Smooth muscle cell (in vitro differentiated cells): ENCODE measurements around the gene MYCL. TPM values are rescaled to one million over a fixed set of nuclear protein-coding genes. Genes with fewer than 3 reads are reported as not detected.

Experiments used
- DNase-seq: peaks from one replicate; lab custom pipeline; 2025; ENCODE audit not compliant: unreplicated experiment; lab: John Stamatoyannopoulos, UW
- H2AFZ ChIP-seq: fragments of 200-600 bp; sonication (generic); 2 replicates; pipeline ENCODE4 v1.6.0; 2016; ENCODE audit warnings: antibody characterized with exemption, low read depth, mild to moderate bottlenecking
- H3F3A ChIP-seq: fragments of 200-600 bp; sonication (generic); 2 replicates; pipeline ENCODE4 v1.6.0; 2017; ENCODE audit warnings: antibody characterized with exemption, low read depth
- H3K27ac ChIP-seq: fragments of 200-600 bp; sonication (generic); 2 replicates; pipeline ENCODE4 v1.5.1; 2016; ENCODE audit warnings: low read depth, mild to moderate bottlenecking
- H3K27me3 ChIP-seq: fragments of 200-600 bp; sonication (generic); 2 replicates; pipeline ENCODE4 v1.6.1; 2016; ENCODE audit warnings: low read depth, mild to moderate bottlenecking
- H3K36me3 ChIP-seq: fragments of 200-600 bp; sonication (generic); 2 replicates; pipeline ENCODE4 v1.5.1; 2016; ENCODE audit warnings: low read depth
- H3K4me1 ChIP-seq: fragments of 200-600 bp; sonication (generic); 2 replicates; pipeline ENCODE4 v1.5.1; 2016; ENCODE audit warnings: low read depth
- H3K4me2 ChIP-seq: fragments of 200-600 bp; sonication (generic); 2 replicates; pipeline ENCODE4 v1.6.0; 2016; ENCODE audit warnings: mild to moderate bottlenecking
- H3K4me3 ChIP-seq: fragments of 200-600 bp; sonication (generic); 2 replicates; pipeline ENCODE4 v1.5.1; 2016; ENCODE audit warnings: mild to moderate bottlenecking
- H3K79me2 ChIP-seq: fragments of 200-600 bp; sonication (generic); 2 replicates; pipeline ENCODE4 v1.6.0; 2016; ENCODE audit warnings: low read depth, mild to moderate bottlenecking
- H3K9ac ChIP-seq: fragments of 200-600 bp; sonication (generic); 2 replicates; pipeline ENCODE4 v1.6.0; 2016; ENCODE audit warnings: low read depth
- H3K9me3 ChIP-seq: fragments of 200-600 bp; sonication (generic); replicated peaks from 2 replicates; pipeline ENCODE4 v1.5.1; 2016; ENCODE audit warnings: low read depth
- H4K20me1 ChIP-seq: fragments of 200-600 bp; sonication (generic); 2 replicates; pipeline ENCODE4 v1.6.0; 2016; ENCODE audit warnings: low read depth
- WGBS: methylation state at CpG from one replicate; pipeline ENCODE4 v1.1.7; 2016; ENCODE audit warnings: low lambda C conversion rate; 5-methylcytosine and 5-hydroxymethylcytosine counted together
- polyA plus RNA-seq: library from polyadenylated mRNA; unstranded; fragments of >200 nt; fragmentation: Nextera tagmentation; extraction: Ambion mirVana; gene quantifications from 2 replicates; pipeline ENCODE4 v1.2.1, GENCODE V29; 2016
- total RNA-seq: library from RNA; depleted of rRNA; stranded (reverse); fragments of >200 nt; gene quantifications from 2 replicates; pipeline ENCODE4 v1.2.3, GENCODE V29; 2014
- TF ChIP-seq, protein P1 (sequence below): fragments of 200-600 bp; sonication (generic); IDR thresholded peaks from 2 replicates; pipeline ENCODE4 v1.5.1; 2017; ENCODE audit warnings: borderline replicate concordance, mild to moderate bottlenecking, antibody characterized with exemption; ENCODE audit not compliant: insufficient read depth, poor library complexity, severe bottlenecking

Gene MYCL
- total and polyA plus RNA-seq, 2 experiments from 2014 or later, result 0.98 to 4.5 TPM

GRCh38 chr1:39910263-39910662 lies 8.5 kb upstream of the MYCL start:
- H3K4me2 ChIP-seq, result no peak overlapping the region
- WGBS, result 100% methylated on average over 3 of the region's 3 CpGs
- no peaks in the 10 kb centered on the region for H3K27me3 ChIP-seq
- no peaks in the 10 kb centered on the region for H3K36me3 ChIP-seq
- no peak for DNase-seq
- H2AFZ ChIP-seq, result no peak overlapping the region
- H3F3A ChIP-seq, result no peaks in the 10 kb centered on the region
- H3K4me1 ChIP-seq, result no peaks in the 10 kb centered on the region
- H3K27ac ChIP-seq, result no peak overlapping the region
- H3K4me3 ChIP-seq, result no peak overlapping the region
- H4K20me1 ChIP-seq, result no peaks in the 10 kb centered on the region
- TF ChIP-seq, protein P1, sequence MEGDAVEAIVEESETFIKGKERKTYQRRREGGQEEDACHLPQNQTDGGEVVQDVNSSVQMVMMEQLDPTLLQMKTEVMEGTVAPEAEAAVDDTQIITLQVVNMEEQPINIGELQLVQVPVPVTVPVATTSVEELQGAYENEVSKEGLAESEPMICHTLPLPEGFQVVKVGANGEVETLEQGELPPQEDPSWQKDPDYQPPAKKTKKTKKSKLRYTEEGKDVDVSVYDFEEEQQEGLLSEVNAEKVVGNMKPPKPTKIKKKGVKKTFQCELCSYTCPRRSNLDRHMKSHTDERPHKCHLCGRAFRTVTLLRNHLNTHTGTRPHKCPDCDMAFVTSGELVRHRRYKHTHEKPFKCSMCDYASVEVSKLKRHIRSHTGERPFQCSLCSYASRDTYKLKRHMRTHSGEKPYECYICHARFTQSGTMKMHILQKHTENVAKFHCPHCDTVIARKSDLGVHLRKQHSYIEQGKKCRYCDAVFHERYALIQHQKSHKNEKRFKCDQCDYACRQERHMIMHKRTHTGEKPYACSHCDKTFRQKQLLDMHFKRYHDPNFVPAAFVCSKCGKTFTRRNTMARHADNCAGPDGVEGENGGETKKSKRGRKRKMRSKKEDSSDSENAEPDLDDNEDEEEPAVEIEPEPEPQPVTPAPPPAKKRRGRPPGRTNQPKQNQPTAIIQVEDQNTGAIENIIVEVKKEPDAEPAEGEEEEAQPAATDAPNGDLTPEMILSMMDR, result no peak
- H3K9me3 ChIP-seq, result no peaks in the 10 kb centered on the region
- no peak overlapping the region for H3K9ac ChIP-seq
- H3K79me2 ChIP-seq, result no peaks in the 10 kb centered on the region

GRCh38 chr1:39908534-39908933 lies 6.8 kb upstream of the MYCL start:
- TF ChIP-seq, protein P1, result no peak

DNA sequence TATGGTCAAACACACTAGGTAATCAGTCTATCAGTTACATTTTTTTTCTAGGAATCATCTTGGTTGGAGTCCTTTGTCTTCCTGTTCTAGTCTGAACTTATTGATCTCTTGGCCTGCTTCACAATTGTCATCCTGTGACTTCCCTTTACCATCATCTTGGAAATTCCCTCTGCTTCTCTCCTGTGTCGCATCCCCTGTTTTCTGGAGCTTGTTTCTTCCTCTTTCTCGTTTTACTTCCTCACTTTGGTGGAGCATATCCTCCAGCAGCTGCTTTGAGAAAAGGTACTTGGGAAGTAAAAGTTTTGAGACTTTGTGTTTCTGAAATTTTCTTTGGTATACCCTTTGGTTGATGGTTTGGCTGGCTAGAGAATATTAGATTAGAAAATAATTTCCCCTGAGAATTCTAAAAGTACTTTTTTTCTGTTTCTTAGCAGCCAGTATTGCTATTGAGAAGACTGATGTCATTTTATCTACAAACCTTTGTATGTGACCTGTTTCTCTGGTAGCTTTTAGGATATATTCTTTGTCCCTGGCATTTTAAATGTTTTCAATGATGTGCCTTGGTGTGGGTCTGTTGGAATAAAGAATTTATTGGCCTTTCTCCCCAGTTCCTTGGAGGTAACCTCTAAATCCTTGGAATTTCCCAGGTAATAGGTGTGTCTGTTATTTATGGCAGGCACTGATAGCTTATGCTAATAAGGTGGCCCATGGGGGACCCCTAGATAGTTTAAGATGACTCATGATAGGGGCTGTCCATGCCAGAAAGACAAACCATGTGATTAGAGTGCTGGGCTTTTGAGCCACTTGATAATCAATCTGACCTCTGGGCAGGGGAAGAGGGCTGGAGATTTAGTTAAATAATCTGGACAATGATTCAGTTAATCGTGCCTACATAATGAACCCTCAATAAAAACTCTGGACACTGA lies 6.1 kb upstream of the MYCL start:
- WGBS, result 88% methylated on average over 3 of the region's 3 CpGs
- no peaks in the 10 kb centered on the region for H3K4me1 ChIP-seq
- no peaks in the 10 kb centered on the region for H3K9me3 ChIP-seq
- H3K4me2 ChIP-seq, result no peak overlapping the region
- H3K27ac ChIP-seq, result no peak overlapping the region
- H3K4me3 ChIP-seq, result no peak overlapping the region
- TF ChIP-seq, protein P1, result no peak
- peaks cover 19% of the 10 kb centered on the region for H3K27me3 ChIP-seq
- H3K9ac ChIP-seq, result no peak overlapping the region
- H3K36me3 ChIP-seq, result no peaks in the 10 kb centered on the region
- no peaks in the 10 kb centered on the region for H3F3A ChIP-seq
- H2AFZ ChIP-seq, result no peak overlapping the region
- no peaks in the 10 kb centered on the region for H4K20me1 ChIP-seq
- no peaks in the 10 kb centered on the region for H3K79me2 ChIP-seq
- no peak for DNase-seq

More at GRCh38 chr1:39908534-39908933, 6.8 kb upstream of the MYCL start:
- H2AFZ ChIP-seq, result no peak overlapping the region
- H3K27me3 ChIP-seq, result peaks cover 12% of the 10 kb centered on the region
- no peak overlapping the region for H3K9ac ChIP-seq
- no peaks in the 10 kb centered on the region for H3K4me1 ChIP-seq
- H3K36me3 ChIP-seq, result no peaks in the 10 kb centered on the region
- H3K79me2 ChIP-seq, result no peaks in the 10 kb centered on the region
- 94% methylated on average over 2 of the region's 2 CpGs for WGBS
- no peaks in the 10 kb centered on the region for H3K9me3 ChIP-seq
- H3K27ac ChIP-seq, result no peak overlapping the region
- no peak overlapping the region for H3K4me2 ChIP-seq
- no peaks in the 10 kb centered on the region for H4K20me1 ChIP-seq
- no peak overlapping the region for H3K4me3 ChIP-seq
- H3F3A ChIP-seq, result no peaks in the 10 kb centered on the region
- no peak for DNase-seq
